HCT116 (cell line): Measurements from ENCODE around the gene HSF2BP.
"Not testable (repeated sequence)": the region's sequence is repeated elsewhere in the genome, so short reads cannot be mapped to it uniquely, and the experiment has no call there.

Source experiments
- CEBPB ChIP-seq: IDR thresholded peaks from 2 replicates; pipeline ENCODE4 v1.6.1; 2012; ENCODE audit warnings: low read depth
- EZH2 ChIP-seq: fragments of 200-600 bp; sonication (generic); IDR thresholded peaks from 2 replicates; pipeline ENCODE4 v1.6.1; 2017; ENCODE audit warnings: antibody characterized with exemption, mixed run types
- FOSL1 ChIP-seq: IDR thresholded peaks from 2 replicates; pipeline ENCODE4 v1.6.1; 2012; ENCODE audit warnings: low read depth
- POLR2A ChIP-seq: IDR thresholded peaks from 2 replicates; pipeline ENCODE4 v1.7.0; 2011; ENCODE audit warnings: borderline replicate concordance; ENCODE audit not compliant: insufficient read depth, insufficient read length; ENCODE audit errors: extremely low read depth
- TF ChIP-seq, protein P1 (sequence below): IDR thresholded peaks from 2 replicates; pipeline ENCODE4 v1.6.1; 2012; ENCODE audit warnings: low read depth
- TF ChIP-seq, protein P2 (sequence below), 3 experiments: fragments of 200-600 bp in 1 of 3; sonication (generic) in 1 of 3; IDR thresholded peaks in 2 of 3; conservative IDR thresholded peaks in 1 of 3; 2 replicates each; pipeline ENCODE4 v1.5.1; 2012 to 2017; ENCODE audit warnings: low read depth in 2 of 3, low read length in 2 of 3, antibody characterized with exemption in 1 of 3, borderline replicate concordance in 1 of 3, control low read depth in 1 of 3, mild to moderate bottlenecking in 1 of 3, mixed read lengths in 1 of 3, mixed run types in 1 of 3, moderate library complexity in 1 of 3; ENCODE audit not compliant: insufficient read depth in 1 of 3

DNA sequence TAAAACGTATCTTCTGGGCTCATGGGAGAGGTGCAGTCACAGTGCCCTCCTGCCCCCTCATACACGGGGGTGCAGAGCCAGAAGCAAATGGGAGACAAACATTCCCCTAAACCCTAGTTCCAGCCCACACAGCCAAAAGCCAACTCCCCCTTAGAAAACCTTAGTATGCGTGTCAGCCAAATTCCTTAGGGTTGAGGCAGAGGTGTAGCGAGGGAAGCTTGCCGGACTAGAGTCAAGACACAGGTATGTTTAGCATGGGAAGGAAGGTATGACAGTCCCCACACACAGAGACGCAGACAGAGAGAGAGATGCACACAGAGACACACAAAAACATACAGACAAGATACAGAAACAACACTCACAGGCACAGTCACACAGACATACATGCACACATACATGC lies 141.6 kb downstream of the HSF2BP start:
- not testable (repeated sequence) for TF ChIP-seq POLR2A, CEBPB, EZH2, FOSL1
- TF ChIP-seq, protein P1, sequence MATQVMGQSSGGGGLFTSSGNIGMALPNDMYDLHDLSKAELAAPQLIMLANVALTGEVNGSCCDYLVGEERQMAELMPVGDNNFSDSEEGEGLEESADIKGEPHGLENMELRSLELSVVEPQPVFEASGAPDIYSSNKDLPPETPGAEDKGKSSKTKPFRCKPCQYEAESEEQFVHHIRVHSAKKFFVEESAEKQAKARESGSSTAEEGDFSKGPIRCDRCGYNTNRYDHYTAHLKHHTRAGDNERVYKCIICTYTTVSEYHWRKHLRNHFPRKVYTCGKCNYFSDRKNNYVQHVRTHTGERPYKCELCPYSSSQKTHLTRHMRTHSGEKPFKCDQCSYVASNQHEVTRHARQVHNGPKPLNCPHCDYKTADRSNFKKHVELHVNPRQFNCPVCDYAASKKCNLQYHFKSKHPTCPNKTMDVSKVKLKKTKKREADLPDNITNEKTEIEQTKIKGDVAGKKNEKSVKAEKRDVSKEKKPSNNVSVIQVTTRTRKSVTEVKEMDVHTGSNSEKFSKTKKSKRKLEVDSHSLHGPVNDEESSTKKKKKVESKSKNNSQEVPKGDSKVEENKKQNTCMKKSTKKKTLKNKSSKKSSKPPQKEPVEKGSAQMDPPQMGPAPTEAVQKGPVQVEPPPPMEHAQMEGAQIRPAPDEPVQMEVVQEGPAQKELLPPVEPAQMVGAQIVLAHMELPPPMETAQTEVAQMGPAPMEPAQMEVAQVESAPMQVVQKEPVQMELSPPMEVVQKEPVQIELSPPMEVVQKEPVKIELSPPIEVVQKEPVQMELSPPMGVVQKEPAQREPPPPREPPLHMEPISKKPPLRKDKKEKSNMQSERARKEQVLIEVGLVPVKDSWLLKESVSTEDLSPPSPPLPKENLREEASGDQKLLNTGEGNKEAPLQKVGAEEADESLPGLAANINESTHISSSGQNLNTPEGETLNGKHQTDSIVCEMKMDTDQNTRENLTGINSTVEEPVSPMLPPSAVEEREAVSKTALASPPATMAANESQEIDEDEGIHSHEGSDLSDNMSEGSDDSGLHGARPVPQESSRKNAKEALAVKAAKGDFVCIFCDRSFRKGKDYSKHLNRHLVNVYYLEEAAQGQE = not testable (repeated sequence)
- TF ChIP-seq, protein P2, sequence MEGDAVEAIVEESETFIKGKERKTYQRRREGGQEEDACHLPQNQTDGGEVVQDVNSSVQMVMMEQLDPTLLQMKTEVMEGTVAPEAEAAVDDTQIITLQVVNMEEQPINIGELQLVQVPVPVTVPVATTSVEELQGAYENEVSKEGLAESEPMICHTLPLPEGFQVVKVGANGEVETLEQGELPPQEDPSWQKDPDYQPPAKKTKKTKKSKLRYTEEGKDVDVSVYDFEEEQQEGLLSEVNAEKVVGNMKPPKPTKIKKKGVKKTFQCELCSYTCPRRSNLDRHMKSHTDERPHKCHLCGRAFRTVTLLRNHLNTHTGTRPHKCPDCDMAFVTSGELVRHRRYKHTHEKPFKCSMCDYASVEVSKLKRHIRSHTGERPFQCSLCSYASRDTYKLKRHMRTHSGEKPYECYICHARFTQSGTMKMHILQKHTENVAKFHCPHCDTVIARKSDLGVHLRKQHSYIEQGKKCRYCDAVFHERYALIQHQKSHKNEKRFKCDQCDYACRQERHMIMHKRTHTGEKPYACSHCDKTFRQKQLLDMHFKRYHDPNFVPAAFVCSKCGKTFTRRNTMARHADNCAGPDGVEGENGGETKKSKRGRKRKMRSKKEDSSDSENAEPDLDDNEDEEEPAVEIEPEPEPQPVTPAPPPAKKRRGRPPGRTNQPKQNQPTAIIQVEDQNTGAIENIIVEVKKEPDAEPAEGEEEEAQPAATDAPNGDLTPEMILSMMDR (IDR thresholded peaks at IDR 0.05 in 2 of 3, conservative IDR thresholded peaks at IDR 0.05 in 1 of 3; ENCODE audit: borderline replicate concordance in 1 of 3, insufficient read depth in 1 of 3, low read depth in 2 of 3, low read length in 2 of 3) = not testable (repeated sequence)
